GM18498 (cell line): ENCODE measurements around the gene COL20A1.

Source experiments
- ATAC-seq: cut with Tn5 transposase; IDR thresholded peaks from one replicate; pipeline ENCODE4 v1.9.1; 2021; ENCODE audit warnings: mild to moderate bottlenecking, moderate library complexity; ENCODE audit not compliant: unreplicated experiment

COL20A1 gene

GRCh38 chr20:63260521-63260920 lies 32.5 kb upstream of the COL20A1 start:
- no peak for ATAC-seq

GRCh38 chr20:63261060-63261794 lies 31.8 kb upstream of the COL20A1 start:
- ATAC-seq, result no peak

GRCh38 chr20:63261795-63262528 lies 31.0 kb upstream of the COL20A1 start:
- ATAC-seq, result no peak

GRCh38 chr20:63262836-63263235 lies 30.1 kb upstream of the COL20A1 start:
- no peak for ATAC-seq

GRCh38 chr20:63264000-63264399 lies 29.0 kb upstream of the COL20A1 start:
- no peak for ATAC-seq

- no peak for ATAC-seq
Measured at GRCh38 chr20:63264519-63264918, 28.5 kb upstream of the COL20A1 start.

- no peak for ATAC-seq
Measured at GRCh38 chr20:63265891-63266515, 27.0 kb upstream of the COL20A1 start.

- no peak for ATAC-seq
Measured at GRCh38 chr20:63267691-63268090, 25.3 kb upstream of the COL20A1 start.

- no peak for ATAC-seq
Measured at GRCh38 chr20:63268256-63268655, 24.7 kb upstream of the COL20A1 start.

- ATAC-seq, result no peak
Measured at GRCh38 chr20:63268671-63269439, 24.1 kb upstream of the COL20A1 start.

- ATAC-seq, result no peak
Measured at GRCh38 chr20:63269724-63270123, 23.3 kb upstream of the COL20A1 start.

- no peak for ATAC-seq
Measured at GRCh38 chr20:63270606-63271325, 22.2 kb upstream of the COL20A1 start.

- peak; percentile 90 for ATAC-seq
Measured at GRCh38 chr20:63272105-63273058, 20.6 kb upstream of the COL20A1 start, which contains the start of gene ARFGAP1. Gene ARFGAP1, plus strand, starts transcription at chr20:63272813. Its CDS starts 2,768 bp downstream, at chr20:63275581.

- no peak for ATAC-seq
Measured at GRCh38 chr20:63273059-63273579, 19.9 kb upstream of the COL20A1 start.

GRCh38 chr20:63273635-63274380 lies 19.2 kb upstream of the COL20A1 start:
- ATAC-seq, result no peak

- ATAC-seq, result no peak
Measured at GRCh38 chr20:63274381-63275228, 18.4 kb upstream of the COL20A1 start.

- ATAC-seq, result no peak
Measured at GRCh38 chr20:63275825-63276224, 17.2 kb upstream of the COL20A1 start.
